HG02885 (cell line): Measurements from ENCODE around the gene XKRX.
A peak's percentile ranks its signal among the peaks of the same experiment; 100 is the strongest.

Source experiments
- ATAC-seq: cut with Tn5 transposase; IDR thresholded peaks from one replicate; pipeline ENCODE4 v1.9.1; 2021; ENCODE audit warnings: mild to moderate bottlenecking; ENCODE audit not compliant: unreplicated experiment, poor library complexity

XKRX gene

DNA sequence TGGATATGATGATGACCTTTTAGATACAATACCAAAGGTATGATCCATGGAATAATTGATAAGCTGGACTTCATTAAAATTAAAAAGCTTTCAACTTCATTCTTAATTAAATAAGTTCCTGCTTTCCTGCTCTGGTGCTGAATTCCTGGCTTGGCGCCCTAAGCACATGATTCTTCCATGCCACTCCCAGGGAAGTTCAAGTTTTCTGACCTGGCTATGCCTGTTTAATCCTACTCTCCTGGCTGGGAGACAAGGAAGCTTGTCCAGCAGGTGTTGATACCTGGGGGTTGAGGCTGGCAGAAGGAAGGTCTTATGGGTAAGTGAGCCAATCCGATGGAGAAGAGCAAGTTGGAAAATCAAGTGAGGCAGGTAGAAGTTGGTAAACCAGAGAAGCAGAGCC, 24.3 kb downstream of the XKRX start:
- no peak for ATAC-seq

DNA sequence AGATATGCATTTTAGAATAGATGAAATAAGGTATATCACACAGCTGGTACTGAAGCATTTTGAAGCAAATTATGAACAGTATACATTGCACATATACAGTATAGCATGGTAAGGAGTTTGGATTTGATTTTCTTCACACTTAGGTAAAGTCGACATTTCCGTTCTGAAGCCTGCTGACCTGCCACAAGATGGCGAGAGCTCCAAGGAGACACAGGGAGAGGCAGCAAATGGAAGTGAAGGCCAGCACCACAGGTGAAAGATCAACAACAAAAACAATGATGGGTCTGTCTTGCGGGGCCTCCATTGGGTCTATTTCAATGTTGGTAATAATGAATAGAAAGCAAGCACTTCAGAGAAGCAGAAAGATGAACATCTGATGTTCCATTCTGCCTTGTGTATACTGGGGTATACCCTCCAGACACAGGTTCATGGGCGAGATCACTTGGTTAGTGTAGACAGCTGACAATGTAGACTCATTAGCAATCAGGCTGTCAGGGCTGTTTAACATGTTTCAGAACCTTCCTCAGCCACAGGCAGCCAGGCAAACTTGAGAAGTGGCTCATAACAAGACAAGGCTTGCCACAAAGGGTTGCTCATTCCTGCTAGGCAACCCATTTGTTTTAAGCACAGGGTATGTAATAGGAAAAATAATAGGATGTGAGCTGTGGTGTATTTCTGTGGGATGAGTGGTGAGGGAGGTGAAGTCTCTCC, 33.2 kb downstream of the XKRX start:
- peak; percentile 86 for ATAC-seq

- no peak for ATAC-seq
Observed at GRCh38 chrX:100883654-100884053, 45.1 kb downstream of the XKRX start.

DNA sequence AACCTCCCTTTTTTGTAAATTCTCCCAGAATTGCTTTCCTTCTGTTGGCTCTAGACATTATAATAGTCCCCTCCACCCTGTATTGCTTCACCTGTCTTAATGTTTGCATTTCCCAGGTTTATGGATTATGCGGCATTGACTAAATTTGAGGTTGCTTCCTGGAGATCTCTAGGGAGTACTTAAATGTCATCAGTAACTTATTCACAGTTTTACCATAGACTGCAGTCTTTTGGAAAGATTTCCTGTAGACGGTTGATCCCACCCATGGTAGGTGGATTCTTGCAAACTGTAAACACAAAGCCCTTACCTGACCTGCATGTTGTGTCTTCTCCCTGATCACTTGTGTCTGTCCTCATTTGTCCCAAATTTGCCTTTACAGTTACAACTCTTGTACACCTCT, 48.3 kb downstream of the XKRX start:
- no peak for ATAC-seq

- ATAC-seq = no peak
Observed at GRCh38 chrX:100874325-100874724, 54.4 kb downstream of the XKRX start, which contains the start of gene NOX1. NOX1 (minus strand) TSS chrX:100874359; CDS start chrX:100874139, 220 bp downstream.

- ATAC-seq = no peak
Observed at GRCh38 chrX:100871594-100872560, 56.8 kb downstream of the XKRX start.

DNA sequence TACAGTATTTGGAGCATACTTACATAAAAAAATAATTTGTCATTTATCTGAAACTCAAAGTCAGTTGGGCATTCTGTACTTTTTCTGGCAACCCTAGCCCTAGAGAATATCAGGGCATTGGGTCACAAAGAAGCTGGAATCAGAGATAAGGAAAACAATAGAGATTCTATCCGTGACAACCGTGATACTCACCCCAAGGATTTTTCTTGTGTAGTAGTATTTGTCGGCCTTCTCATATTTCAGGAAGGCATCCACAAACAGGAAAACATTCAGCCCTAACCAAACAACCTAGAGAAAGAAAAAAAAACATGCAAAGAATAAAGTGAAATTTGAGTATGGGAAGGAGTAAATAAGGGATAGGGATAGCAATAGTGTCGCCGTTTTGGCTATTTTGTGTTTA, 58.2 kb downstream of the XKRX start:
- no peak for ATAC-seq

GRCh38 chrX:100868273-100868672, 60.4 kb downstream of the XKRX start:
- ATAC-seq = no peak

GRCh38 chrX:100864657-100865391, 63.9 kb downstream of the XKRX start:
- ATAC-seq = no peak
